SU-DHL-6 (cell line): ENCODE measurements around the gene KCNQ1OT1.

Source experiments
- H2AFZ ChIP-seq: fragments of 200-600 bp; sonication (generic); 2 replicates; pipeline ENCODE4 v1.6.1; 2014; ENCODE audit warnings: low read depth, mild to moderate bottlenecking, moderate library complexity, mixed read lengths, antibody characterized with exemption, low read length; ENCODE audit not compliant: severe bottlenecking
- H3F3A ChIP-seq: fragments of 200-600 bp; shearing (Covaris generic); 2 replicates; pipeline ENCODE4 v1.6.0; 2016; ENCODE audit warnings: antibody characterized with exemption, mild to moderate bottlenecking; ENCODE audit not compliant: insufficient read depth
- H3K27ac ChIP-seq: fragments of 200-600 bp; sonication (generic); 2 replicates; pipeline ENCODE4 v1.5.1; 2016; ENCODE audit warnings: low read depth, mild to moderate bottlenecking, low read length, moderate library complexity, mixed read lengths
- H3K27me3 ChIP-seq: fragments of 200-600 bp; sonication (generic), shearing (Covaris generic); 2 replicates; pipeline ENCODE4 v1.6.0; 2014; ENCODE audit warnings: mild to moderate bottlenecking, low read length
- H3K36me3 ChIP-seq: fragments of 200-600 bp; sonication (generic); 2 replicates; pipeline ENCODE4 v1.6.1; 2014; ENCODE audit warnings: mild to moderate bottlenecking, low read length, mixed read lengths
- H3K4me2 ChIP-seq: fragments of 300-600, 200-600 bp; shearing (Covaris generic), sonication (generic); 2 replicates; pipeline ENCODE4 v1.6.0; 2014; ENCODE audit warnings: low read length, low read depth, mild to moderate bottlenecking; ENCODE audit not compliant: poor library complexity, severe bottlenecking
- H3K4me3 ChIP-seq: fragments of 200-600 bp; sonication (generic); 2 replicates; pipeline ENCODE4 v1.5.1; 2014; ENCODE audit warnings: antibody characterized with exemption, low read length, mild to moderate bottlenecking, mixed read lengths; ENCODE audit not compliant: insufficient read depth, poor library complexity, severe bottlenecking
- H3K79me2 ChIP-seq: fragments of 200-600 bp; sonication (generic); 2 replicates; pipeline ENCODE4 v1.6.1; 2014; ENCODE audit warnings: mild to moderate bottlenecking, low read length, moderate library complexity; ENCODE audit not compliant: insufficient read depth
- H3K9ac ChIP-seq: fragments of 200-600 bp; sonication (generic); 2 replicates; pipeline ENCODE4 v1.7.0; 2014; ENCODE audit warnings: mild to moderate bottlenecking, low read length
- H3K9me2 ChIP-seq: fragments of 200-600 bp; sonication (generic); replicated peaks from 2 replicates; pipeline ENCODE4 v1.6.1; 2014; ENCODE audit warnings: low read length; ENCODE audit not compliant: insufficient read depth
- H3K9me3 ChIP-seq: fragments of 200-600 bp; sonication (generic); 2 replicates; pipeline ENCODE4 v1.6.1; 2014; ENCODE audit warnings: low read length, mixed read lengths; ENCODE audit not compliant: insufficient read depth
- H4K20me1 ChIP-seq: fragments of 200-600 bp; sonication (generic); 2 replicates; pipeline ENCODE4 v1.6.1; 2014; ENCODE audit warnings: low read depth, mild to moderate bottlenecking, antibody characterized with exemption, low read length, moderate library complexity, mixed read lengths
- CTCF ChIP-seq: fragments of 200-600 bp; sonication (generic); IDR thresholded peaks from one replicate; pipeline ENCODE4 v1.5.1; 2017; ENCODE audit warnings: antibody characterized with exemption, mild to moderate bottlenecking, low read length, moderate library complexity; ENCODE audit not compliant: insufficient read depth, poor library complexity, severe bottlenecking
- EZH2phosphoT487 ChIP-seq: fragments of 200-600 bp; sonication (generic), shearing (Covaris generic); conservative IDR thresholded peaks from 2 replicates; pipeline ENCODE4 v1.6.1; 2018; ENCODE audit warnings: mild to moderate bottlenecking, antibody characterized with exemption, low read length, moderate library complexity, mixed read lengths

Gene KCNQ1OT1

DNA sequence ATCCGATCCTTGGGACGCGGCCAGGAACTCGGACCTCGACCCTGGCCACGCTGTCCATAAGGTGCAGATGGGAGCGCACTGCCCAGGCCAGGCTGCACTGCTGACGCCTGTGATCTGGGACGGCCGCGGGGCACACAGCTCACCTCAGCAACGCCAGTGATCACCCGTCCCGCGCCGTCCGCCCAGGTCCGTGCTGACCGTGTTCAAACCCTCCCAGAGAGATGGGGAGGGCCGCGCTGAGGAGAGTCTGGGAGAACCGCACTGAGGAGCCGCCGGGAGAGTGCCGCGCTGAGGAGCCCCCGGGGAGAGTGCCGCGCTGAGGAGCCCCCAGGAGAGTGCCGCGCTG lies 636 bp downstream of the KCNQ1OT1 start:
- Histone ChIP-seq H3K4me3 (peak overlapping the region; percentile 48), H4K20me1 (no peaks in the 10 kb centered on the region), H3K79me2 (no peaks in the 10 kb centered on the region), H3K27ac (no peak overlapping the region), H3K36me3 (no peaks in the 10 kb centered on the region), H3K9me3 (no peaks in the 10 kb centered on the region), H3K9ac (peak overlapping the region; percentile 58), H3K9me2 (no peaks in the 10 kb centered on the region), H3K4me2 (peak overlapping the region; percentile 51), H3K27me3 (no peaks in the 10 kb centered on the region), H3F3A (no peaks in the 10 kb centered on the region), H2AFZ (no peak overlapping the region)
- no peak for TF ChIP-seq EZH2phosphoT487
- no peak for TF ChIP-seq CTCF

DNA sequence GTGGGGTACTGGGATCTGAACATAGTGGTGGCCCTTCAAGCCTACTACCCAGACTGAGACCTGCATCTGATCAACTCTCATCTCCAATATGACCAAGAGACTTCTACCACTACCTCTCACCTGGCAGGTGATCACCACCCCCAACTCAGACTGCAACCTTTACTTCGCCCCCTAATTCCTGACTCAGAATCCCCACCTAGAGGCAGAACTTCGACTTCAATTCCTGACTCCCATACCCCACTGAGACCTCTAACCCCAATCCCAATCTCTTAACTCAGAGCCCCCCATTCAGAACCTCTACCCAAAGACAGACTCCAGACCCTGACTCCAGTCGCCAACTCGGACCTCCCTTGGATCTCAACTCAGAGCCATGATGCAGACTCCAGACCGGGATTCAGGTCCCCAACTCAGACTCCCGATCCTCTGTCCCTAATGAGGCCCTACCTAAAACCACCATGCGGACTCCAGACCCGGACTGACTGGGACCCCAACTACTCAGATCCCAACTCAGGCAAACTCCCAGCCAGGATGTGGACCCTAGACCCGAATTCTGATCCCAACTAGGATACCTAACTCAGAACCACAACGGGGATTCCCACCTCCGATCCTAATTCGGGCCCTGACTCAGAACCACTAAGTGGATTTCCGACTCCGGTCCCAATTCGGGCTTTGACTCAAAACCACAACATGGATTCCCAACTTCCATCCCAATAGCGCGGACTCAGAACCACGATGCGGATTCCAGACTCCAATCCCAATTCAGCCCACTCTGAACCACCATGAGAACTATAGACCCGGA lies 1.2 kb downstream of the KCNQ1OT1 start:
- no peaks in the 10 kb centered on the region for H3K79me2 ChIP-seq
- H3K27me3 ChIP-seq, result no peaks in the 10 kb centered on the region
- no peak overlapping the region for H3K27ac ChIP-seq
- H2AFZ ChIP-seq, result no peak overlapping the region
- H4K20me1 ChIP-seq, result no peaks in the 10 kb centered on the region
- H3K9ac ChIP-seq, result peak overlapping the region; percentile 58
- H3K36me3 ChIP-seq, result no peaks in the 10 kb centered on the region
- H3K9me3 ChIP-seq, result no peaks in the 10 kb centered on the region
- H3K4me3 ChIP-seq, result peak overlapping the region; percentile 48
- no peaks in the 10 kb centered on the region for H3F3A ChIP-seq
- peak overlapping the region; percentile 51 for H3K4me2 ChIP-seq
- TF ChIP-seq EZH2phosphoT487 (no peak), CTCF (no peak)
- H3K9me2 ChIP-seq, result no peaks in the 10 kb centered on the region

DNA sequence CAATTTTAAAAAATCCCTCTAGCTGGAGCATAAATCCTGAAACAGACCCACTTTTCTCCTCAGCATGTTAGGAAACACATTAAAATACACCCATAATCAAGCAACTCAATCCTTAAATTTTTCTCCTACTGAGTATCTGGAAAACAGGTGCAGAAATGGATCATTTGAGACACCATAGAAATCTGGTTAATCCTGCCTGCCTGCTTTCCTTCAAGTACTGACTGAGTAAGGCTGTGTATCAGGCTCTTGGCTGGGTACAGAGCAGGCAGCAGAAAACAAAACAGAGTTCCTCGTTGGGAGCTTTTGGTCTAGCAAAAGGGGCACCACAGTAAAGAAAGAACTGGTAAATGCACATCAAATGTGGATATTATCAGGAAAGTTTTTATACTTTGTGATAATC lies 1.9 kb downstream of the KCNQ1OT1 start:
- no peaks in the 10 kb centered on the region for H4K20me1 ChIP-seq
- H3K79me2 ChIP-seq, result no peaks in the 10 kb centered on the region

More for the DNA sequence above, 1.9 kb downstream of the KCNQ1OT1 start:
- H3K9me2 ChIP-seq, result no peaks in the 10 kb centered on the region
- H3K4me3 ChIP-seq, result no peak overlapping the region
- no peaks in the 10 kb centered on the region for H3K36me3 ChIP-seq
- no peaks in the 10 kb centered on the region for H3K27me3 ChIP-seq
- no peak overlapping the region for H3K9ac ChIP-seq
- TF ChIP-seq CTCF (no peak), EZH2phosphoT487 (no peak)
- no peak overlapping the region for H2AFZ ChIP-seq
- H3F3A ChIP-seq, result no peaks in the 10 kb centered on the region
- H3K9me3 ChIP-seq, result no peaks in the 10 kb centered on the region
- peak overlapping the region; percentile 51 for H3K4me2 ChIP-seq
- no peak overlapping the region for H3K27ac ChIP-seq
